ENCODE measurements around the gene SLC4A11.
"Not testable (repeated sequence)": the region's sequence is repeated elsewhere in the genome, so short reads cannot be mapped to it uniquely, and the experiment has no call there.

GRCh38 chr20:3182429-3182828 lies 56.6 kb downstream of the SLC4A11 start:
- TF ChIP-seq CTCF (conservative IDR thresholded peaks at IDR 0.05 in 1 of 2, IDR thresholded peaks at IDR 0.05 in 1 of 2; ENCODE audit: low read depth in 1 of 2, low read length in 2 of 2); EZH2 (IDR thresholded peaks at IDR 0.05; ENCODE audit: low read length, missing control alignments): not testable (repeated sequence)

Data from fibroblast of lung (primary cell).